HepG2 (cell line): Measurements from ENCODE around the gene BORCS5. TPM values are rescaled to one million over a fixed set of nuclear protein-coding genes. Genes with fewer than 3 reads are reported as not detected.

Experiments used
- CBX2 ChIP-seq, 2 experiments: fragments of 200-600 bp in 1 of 2; sonication (generic); formaldehyde crosslinking in 1 of 2; IDR thresholded peaks; 2 replicates each; pipeline versions ENCODE4 v1.7.0 to v1.8.1; 2018 to 2022; ENCODE audit warnings: low read depth in 2 of 2, low read length in 1 of 2, mild to moderate bottlenecking in 1 of 2, missing genetic modification reagents in 1 of 2
- FLYWCH1 ChIP-seq: sonication (generic); formaldehyde crosslinking; IDR thresholded peaks from 2 replicates; pipeline ENCODE4 v1.8.1; 2023; ENCODE audit warnings: mild to moderate bottlenecking, missing genetic modification reagents
- FOXP1 ChIP-seq, 2 experiments: fragments of 450-650 bp in 1 of 2; IDR thresholded peaks; 2 replicates each; pipeline ENCODE4 v1.6.1; 2017 to 2018; ENCODE audit warnings: antibody characterized with exemption in 1 of 2
- GLI4 ChIP-seq: sonication (generic); formaldehyde crosslinking; IDR thresholded peaks from 2 replicates; pipeline ENCODE4 v1.5.1; 2020; ENCODE audit warnings: missing genetic modification reagents, mild to moderate bottlenecking, moderate library complexity, borderline replicate concordance
- GTF3A ChIP-seq: sonication (generic); formaldehyde crosslinking; conservative IDR thresholded peaks from 2 replicates; pipeline ENCODE4 v1.4.0; 2020; ENCODE audit warnings: mild to moderate bottlenecking, missing genetic modification reagents
- KAT2B ChIP-seq: fragments of 150-350 bp; IDR thresholded peaks from 2 replicates; pipeline ENCODE4 v1.6.1; 2014; ENCODE audit warnings: low read depth, low read length, borderline replicate concordance
- KAT8 ChIP-seq: IDR thresholded peaks from 2 replicates; pipeline ENCODE4 v1.6.1; 2016; ENCODE audit warnings: missing genetic modification reagents, missing compliant biosample characterization
- MAF1 ChIP-seq: sonication (generic); formaldehyde crosslinking; IDR thresholded peaks from 2 replicates; pipeline ENCODE4 v1.5.0; 2020; ENCODE audit warnings: missing genetic modification reagents, borderline replicate concordance
- MIER3 ChIP-seq: IDR thresholded peaks from 2 replicates; pipeline ENCODE4 v1.6.1; 2016; ENCODE audit warnings: missing compliant biosample characterization, borderline replicate concordance
- MNT ChIP-seq: fragments of 450-650 bp; IDR thresholded peaks from 2 replicates; pipeline ENCODE4 v1.6.1; 2016
- PATZ1 ChIP-seq: sonication (generic); formaldehyde crosslinking; IDR thresholded peaks from 2 replicates; pipeline ENCODE4 v1.4.0; 2020; ENCODE audit warnings: missing genetic modification reagents
- PAXIP1 ChIP-seq: sonication (generic); formaldehyde crosslinking; conservative IDR thresholded peaks from 2 replicates; pipeline ENCODE4 v1.4.0; 2020; ENCODE audit warnings: mild to moderate bottlenecking, missing genetic modification reagents, moderate library complexity
- REPIN1 ChIP-seq: sonication (generic); formaldehyde crosslinking; IDR thresholded peaks from 2 replicates; pipeline ENCODE4 v1.8.0; 2022; ENCODE audit warnings: missing genetic modification reagents, low read depth, mild to moderate bottlenecking, borderline replicate concordance
- SNAI1 ChIP-seq: sonication (generic); formaldehyde crosslinking; IDR thresholded peaks from 2 replicates; pipeline ENCODE4 v1.5.0; 2020; ENCODE audit warnings: mild to moderate bottlenecking, missing genetic modification reagents, borderline replicate concordance
- ZNF230 ChIP-seq: sonication (generic); formaldehyde crosslinking; IDR thresholded peaks from 2 replicates; pipeline ENCODE4 v1.4.0; 2020; ENCODE audit warnings: mild to moderate bottlenecking, missing genetic modification reagents
- ZNF329 ChIP-seq: sonication (generic); formaldehyde crosslinking; IDR thresholded peaks from 2 replicates; pipeline ENCODE4 v1.9.0; 2021; ENCODE audit warnings: low read depth, mild to moderate bottlenecking, missing genetic modification reagents
- ZNF546 ChIP-seq: sonication (generic); formaldehyde crosslinking; conservative IDR thresholded peaks from 2 replicates; pipeline ENCODE4 v1.8.1; 2023; ENCODE audit warnings: mild to moderate bottlenecking, missing genetic modification reagents
- ZNF749 ChIP-seq: sonication (generic); formaldehyde crosslinking; IDR thresholded peaks from 2 replicates; pipeline ENCODE4 v1.8.0; 2022; ENCODE audit warnings: mild to moderate bottlenecking, missing genetic modification reagents, moderate library complexity, borderline replicate concordance
- ZNF772 ChIP-seq: sonication (generic); formaldehyde crosslinking; IDR thresholded peaks from 2 replicates; pipeline ENCODE4 v1.5.0; 2020; ENCODE audit warnings: mild to moderate bottlenecking, missing genetic modification reagents
- ZSCAN12 ChIP-seq: sonication (generic); formaldehyde crosslinking; IDR thresholded peaks from 2 replicates; pipeline ENCODE4 v1.9.0; 2021; ENCODE audit warnings: mild to moderate bottlenecking, missing genetic modification reagents
- polyA plus RNA-seq, 8 experiments: library from polyadenylated mRNA; depleted of rRNA in 3 of 8; stranded (reverse) in 7 of 8; unstranded in 1 of 8; fragments of >200 nt; fragmentation: Illumina TruSeq in 4 of 8; extraction: Trizol in 4 of 8; gene quantifications; 2 replicates each; pipeline versions ENCODE4 v1.2.1 to v1.2.3, GENCODE V29; 2011 to 2016; ENCODE audit warnings: low read depth in 4 of 8, missing spikeins in 1 of 8, mixed read lengths in 1 of 8; ENCODE audit not compliant: insufficient read depth in 1 of 8
- total RNA-seq, 5 experiments: library from RNA; depleted of rRNA; stranded (reverse); fragments of >200 nt; fragmentation: Illumina TruSeq; extraction: Trizol; gene quantifications; 2 replicates each; pipeline ENCODE4 v1.2.3, GENCODE V29; 2016; ENCODE audit warnings: low read depth in 1 of 5

The BORCS5 gene
- total and polyA plus RNA-seq, 2 of the 13 experiments (the other 11 are each of a cell fraction or from before 2014, with no cell fraction given) = 3.9 to 4.7 TPM

DNA sequence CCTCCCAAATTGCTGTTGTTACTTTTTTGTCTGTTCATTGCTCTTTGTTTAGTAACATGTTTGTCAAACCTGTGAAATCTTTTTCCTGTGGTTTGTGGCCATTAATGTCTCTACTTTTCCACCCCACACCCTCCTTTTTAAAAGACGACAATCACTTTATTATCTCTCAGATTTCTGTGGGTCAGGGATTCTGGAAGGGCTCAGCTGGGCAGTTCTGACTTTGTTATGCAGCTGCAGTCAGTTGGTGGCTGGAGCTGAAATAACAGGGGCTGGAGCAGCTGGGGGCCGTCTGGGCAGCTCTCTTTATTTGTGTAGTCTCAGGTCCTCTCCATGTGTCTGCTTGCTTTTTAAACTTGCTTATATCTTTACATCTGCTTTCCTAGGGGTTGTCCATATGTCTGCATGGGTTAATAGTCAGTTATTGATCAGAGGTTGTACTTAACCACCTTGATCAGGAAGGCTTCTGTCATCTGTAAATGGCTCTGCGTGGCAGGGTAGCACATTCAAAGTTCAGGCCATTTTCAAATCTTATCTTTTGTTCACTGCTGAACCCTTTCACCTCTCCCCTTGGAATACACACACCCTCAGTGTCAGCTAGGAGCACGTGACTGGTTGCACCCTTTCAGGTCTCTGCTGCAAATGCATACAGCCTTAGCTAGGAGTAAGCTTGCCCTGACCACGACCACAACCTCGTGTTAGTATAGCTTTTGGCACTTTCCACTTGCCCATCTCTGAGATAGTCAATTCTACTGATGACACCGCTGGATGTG lies 27.9 kb downstream of the BORCS5 start (continued):
- no peak for TF ChIP-seq MNT
- peak; percentile 68 for TF ChIP-seq ZNF772 (CRISPR knock-in tag)
- TF ChIP-seq GTF3A (CRISPR knock-in tag) = no peak
- TF ChIP-seq CBX2 (IDR thresholded peaks at IDR 0.05; ENCODE audit: low read depth, low read length) = no peak
- TF ChIP-seq CBX2 (CRISPR knock-in tag; IDR thresholded peaks at IDR 0.05; ENCODE audit: low read depth) = no peak
- no peak for TF ChIP-seq KAT2B
- TF ChIP-seq ZNF749 (CRISPR knock-in tag) = no peak
- TF ChIP-seq ZNF230 (CRISPR knock-in tag) = no peak
- no peak; the same call in 1 of the 2 replicates for TF ChIP-seq GLI4
- TF ChIP-seq ZNF546 (CRISPR knock-in tag) = no peak
- TF ChIP-seq PATZ1 = no peak; the same call in 1 of the 2 replicates
- no peak for TF ChIP-seq MAF1
- TF ChIP-seq ZSCAN12 (CRISPR knock-in tag) = 0 out of 2 replicates have a peak, but pooled peaks have one; percentile 29
- TF ChIP-seq FLYWCH1 (CRISPR knock-in tag) = no peak
- TF ChIP-seq FOXP1 (IDR thresholded peaks at IDR 0.05) = no peak
- TF ChIP-seq FOXP1 (CRISPR knock-in tag; IDR thresholded peaks at IDR 0.05) = peak; percentile 59; the same call in 1 of the 2 replicates
- TF ChIP-seq REPIN1 = peak; percentile 52; the same call in 1 of the 2 replicates
- no peak for TF ChIP-seq ZNF329 (CRISPR knock-in tag)
- TF ChIP-seq SNAI1 (CRISPR knock-in tag) = no peak
- peak; percentile 85 for TF ChIP-seq PAXIP1
- TF ChIP-seq MIER3 (CRISPR knock-in tag) = 0 out of 2 replicates have a peak, but pooled peaks have one; percentile 24
- peak; percentile 47; the same call in 1 of the 2 replicates for TF ChIP-seq KAT8
